H1 (cell line): Measurements from ENCODE around the gene NKIRAS2. TPM values are rescaled to one million over a fixed set of nuclear protein-coding genes. Genes with fewer than 3 reads are reported as not detected.

Experiments
- CTCF ChIA-PET: fragments of 300-600 bp; sonication (Branson Sonifier 250); formaldehyde crosslinking; loops from one replicate; lab custom pipeline; 2021; ENCODE audit not compliant: partially characterized antibody; lab: Charles Lee
- POLR2A ChIA-PET: fragments of 300-600 bp; sonication (Branson Sonifier 250); formaldehyde crosslinking; loops from one replicate; lab custom pipeline; 2021; ENCODE audit warnings: inconsistent platforms; ENCODE audit not compliant: partially characterized antibody; lab: Charles Lee
- DNase-seq, 2 experiments: peaks; one replicate each; pipeline versions ENCODE4 v3.0.0 to v3.0.0-alpha.2; 2010 to 2022; ENCODE audit warnings: low spot score in 2 of 2, low read depth in 1 of 2, mixed read lengths in 1 of 2
- FAIRE-seq: peaks from 2 replicates; lab custom pipeline; 2011; peaks lifted over from hg19 to GRCh38; lab: Jason Lieb, UNC
- H2AFZ ChIP-seq: 2 replicates; pipeline ENCODE4 v1.8.1; 2012; ENCODE audit warnings: low read length, inconsistent platforms
- H2AK5ac ChIP-seq: 2 replicates; pipeline ENCODE4 v1.6.1; 2013; ENCODE audit warnings: low read depth, low read length
- H2BK120ac ChIP-seq: replicated peaks from 2 replicates; pipeline ENCODE3; 2013; ENCODE audit warnings: low read depth, low read length, inconsistent platforms
- H2BK12ac ChIP-seq: 2 replicates; pipeline ENCODE4 v1.6.1; 2013; ENCODE audit warnings: low read depth, low read length
- H2BK15ac ChIP-seq: 2 replicates; pipeline ENCODE4 v1.6.1; 2013; ENCODE audit warnings: low read length
- H2BK20ac ChIP-seq: 2 replicates; pipeline ENCODE4 v1.6.1; 2013; ENCODE audit warnings: low read length
- H2BK5ac ChIP-seq: 2 replicates; pipeline ENCODE4 v1.6.1; 2013; ENCODE audit warnings: low read depth, low read length
- H3K14ac ChIP-seq: 2 replicates; pipeline ENCODE4 v1.6.1; 2013; ENCODE audit warnings: inconsistent platforms; ENCODE audit not compliant: insufficient read length
- H3K18ac ChIP-seq: 2 replicates; pipeline ENCODE4 v1.6.1; 2013; ENCODE audit warnings: low read length; ENCODE audit errors: extremely low read depth
- H3K23ac ChIP-seq: 2 replicates; pipeline ENCODE4 v1.6.1; 2013; ENCODE audit warnings: inconsistent platforms; ENCODE audit not compliant: insufficient read length
- H3K23me2 ChIP-seq: 2 replicates; pipeline ENCODE4 v1.6.1; 2013; ENCODE audit warnings: low read depth, low read length
- H3K27ac ChIP-seq: 2 replicates; pipeline ENCODE4 v1.6.1; 2011; ENCODE audit warnings: low read depth, low read length, inconsistent platforms
- H3K27me3 ChIP-seq, 4 experiments: replicated peaks in 1 of 4; 1 replicate in 1 of 4; 2 replicates in 3 of 4; pipeline versions ENCODE4 v1.6.1 to v1.8.1; 2011 to 2013; ENCODE audit warnings: low read length in 3 of 4, mild to moderate bottlenecking in 3 of 4, inconsistent platforms in 2 of 4, mixed read lengths in 2 of 4, moderate library complexity in 1 of 4; ENCODE audit not compliant: control insufficient read depth in 3 of 4, insufficient read depth in 3 of 4; ENCODE audit errors: extremely low read depth in 1 of 4
- H3K36me3 ChIP-seq, 4 experiments: 2 replicates each; pipeline versions ENCODE4 v1.6.1 to v1.8.1; 2011 to 2013; ENCODE audit warnings: mild to moderate bottlenecking in 4 of 4, low read length in 3 of 4, moderate library complexity in 2 of 4, control low read depth in 1 of 4, inconsistent platforms in 1 of 4; ENCODE audit not compliant: insufficient read depth in 4 of 4, control insufficient read depth in 2 of 4
- H3K4ac ChIP-seq: replicated peaks from 2 replicates; pipeline ENCODE3; 2013; ENCODE audit warnings: low read length, low read depth, mixed read lengths, inconsistent platforms; ENCODE audit not compliant: insufficient read length
- H3K4me1 ChIP-seq, 4 experiments: replicated peaks in 1 of 4; 1 replicate in 1 of 4; 2 replicates in 3 of 4; pipeline versions ENCODE4 v1.6.1 to v1.8.1; 2011 to 2013; ENCODE audit warnings: low read length in 3 of 4, inconsistent platforms in 2 of 4, mixed read lengths in 1 of 4; ENCODE audit not compliant: insufficient read depth in 4 of 4, control insufficient read depth in 3 of 4
- H3K4me2 ChIP-seq, 2 experiments: 2 replicates each; pipeline versions ENCODE4 v1.6.1 to v1.8.1; 2011 to 2013; ENCODE audit warnings: low read depth in 2 of 2, low read length in 2 of 2, control low read depth in 1 of 2, inconsistent platforms in 1 of 2, mild to moderate bottlenecking in 1 of 2; ENCODE audit not compliant: insufficient read depth in 1 of 2
- H3K4me3 ChIP-seq, 4 experiments: fragments of 200-600, 300-600 bp in 1 of 4; sonication (generic), shearing (Covaris generic), sonication (Bioruptor Twin) in 1 of 4; 2 replicates each; pipeline versions ENCODE4 v1.5.1 to v1.8.1; 2011 to 2016; ENCODE audit warnings: low read length in 4 of 4, low read depth in 3 of 4, control low read depth in 2 of 4, inconsistent platforms in 2 of 4, mild to moderate bottlenecking in 2 of 4, mixed read lengths in 1 of 4, moderate library complexity in 1 of 4; ENCODE audit not compliant: insufficient read depth in 2 of 4; ENCODE audit errors: extremely low read depth in 1 of 4
- H3K56ac ChIP-seq: replicated peaks from 2 replicates; pipeline ENCODE3; 2013; ENCODE audit warnings: low read depth, mild to moderate bottlenecking, mixed read lengths, low read length, inconsistent platforms; ENCODE audit not compliant: insufficient read length
- H3K79me1 ChIP-seq: 2 replicates; pipeline ENCODE4 v1.6.1; 2013; ENCODE audit warnings: low read depth, low read length, control low read depth
- H3K79me2 ChIP-seq, 2 experiments: 2 replicates each; pipeline versions ENCODE4 v1.6.1 to v1.8.1; 2012 to 2013; ENCODE audit warnings: low read length in 2 of 2, mild to moderate bottlenecking in 2 of 2, inconsistent platforms in 1 of 2; ENCODE audit not compliant: insufficient read depth in 2 of 2, control insufficient read depth in 1 of 2
- H3K9ac ChIP-seq, 4 experiments: replicated peaks in 1 of 4; 1 replicate in 1 of 4; 2 replicates in 3 of 4; pipeline versions ENCODE4 v1.6.1 to v1.8.1; 2011 to 2013; ENCODE audit warnings: low read depth in 3 of 4, low read length in 3 of 4, control low read depth in 2 of 4, mild to moderate bottlenecking in 2 of 4, moderate library complexity in 2 of 4, inconsistent platforms in 1 of 4; ENCODE audit errors: extremely low read depth in 1 of 4
- H3K9me3 ChIP-seq, 2 experiments: 2 replicates each; pipeline versions ENCODE4 v1.6.1 to v1.8.1; 2012 to 2013; ENCODE audit warnings: mild to moderate bottlenecking in 2 of 2, moderate library complexity in 2 of 2, control low read depth in 1 of 2, inconsistent platforms in 1 of 2, low read depth in 1 of 2, low read length in 1 of 2, mixed read lengths in 1 of 2; ENCODE audit not compliant: insufficient read depth in 2 of 2
- H4K20me1 ChIP-seq, 2 experiments: replicated peaks in 1 of 2; 2 replicates each; pipeline versions ENCODE3 to v1.8.1; 2011 to 2013; ENCODE audit warnings: inconsistent platforms in 2 of 2, low read length in 2 of 2, mild to moderate bottlenecking in 1 of 2; ENCODE audit not compliant: insufficient read depth in 2 of 2, control insufficient read depth in 1 of 2
- H4K5ac ChIP-seq: 2 replicates; pipeline ENCODE4 v1.6.1; 2013; ENCODE audit warnings: low read length, low read depth, mixed read lengths, inconsistent platforms; ENCODE audit not compliant: insufficient read length
- H4K8ac ChIP-seq: 2 replicates; pipeline ENCODE4 v1.8.0; 2013; ENCODE audit warnings: mild to moderate bottlenecking, moderate library complexity, low read length, inconsistent platforms; ENCODE audit not compliant: insufficient read depth; ENCODE audit errors: extremely low read depth
- H4K91ac ChIP-seq: replicated peaks from 2 replicates; pipeline ENCODE3; 2013; ENCODE audit warnings: low read length, mixed read lengths, inconsistent platforms; ENCODE audit not compliant: insufficient read length
- CBX8 ChIP-seq: fragments of 300-800, 300-1000 bp; sonication (generic); IDR thresholded peaks from 2 replicates; pipeline ENCODE4 v1.7.1; 2016; ENCODE audit warnings: low read depth, low read length, borderline replicate concordance
- NRF1 ChIP-seq: IDR thresholded peaks from 2 replicates; pipeline ENCODE4 v1.6.1; 2011; ENCODE audit warnings: mild to moderate bottlenecking, low read depth, low read length, improper control_type of control experiment
- RAD21 ChIP-seq, 2 experiments: IDR thresholded peaks in 1 of 2; conservative IDR thresholded peaks in 1 of 2; 2 replicates each; pipeline ENCODE4 v1.6.1; 2011; ENCODE audit warnings: low read depth in 2 of 2, low read length in 2 of 2, improper control_type of control experiment in 1 of 2, inconsistent platforms in 1 of 2, mild to moderate bottlenecking in 1 of 2, moderate library complexity in 1 of 2
- SP4 ChIP-seq: IDR thresholded peaks from 2 replicates; pipeline ENCODE4 v1.6.1; 2012; ENCODE audit warnings: low read length, inconsistent platforms
- WGBS, 2 experiments: shearing (Covaris generic) in 1 of 2; methylation state at CpG; one replicate each; pipeline versions ENCODE4 v1.1.6 to v1.1.7; 2013 to 2015; ENCODE audit warnings: low lambda C conversion rate in 2 of 2, mixed read lengths in 2 of 2, inconsistent platforms in 1 of 2, low coverage in 1 of 2, missing lambda C conversion rate in 1 of 2; ENCODE audit not compliant: insufficient replicate concordance in 2 of 2, insufficient coverage in 1 of 2, insufficient read length in 1 of 2; ENCODE audit errors: extremely low coverage in 1 of 2, missing lambda C conversion rate in 1 of 2; 5-methylcytosine and 5-hydroxymethylcytosine counted together
- polyA plus RNA-seq, 7 experiments: library from polyadenylated mRNA; depleted of rRNA in 3 of 7; stranded (reverse) in 5 of 7; unstranded in 2 of 7; fragments of >200 nt in 5 of 7; fragments of 200-250 nt in 2 of 7; gene quantifications; 1 replicate in 5 of 7; 2 replicates in 1 of 7; 4 replicates in 1 of 7; pipeline versions ENCODE4 v1.2.1 to v1.2.3, GENCODE V29; 2011 to 2013; ENCODE audit warnings: missing spikeins in 2 of 7, mixed read lengths in 2 of 7
- total RNA-seq: library from RNA; stranded (reverse); fragmentation: NEBNext Ultra II Directional; extraction: Animal tissue kit (Norgen Biotek cat#: 25700); gene quantifications from 2 replicates; pipeline ENCODE4 v1.2.1, GENCODE V29; 2021
- TF ChIP-seq, protein P1 (sequence below), 3 experiments: IDR thresholded peaks; 1 replicate in 2 of 3; 2 replicates in 1 of 3; pipeline versions ENCODE4 v1.5.1 to v1.6.1; 2011; ENCODE audit warnings: low read length in 3 of 3, mild to moderate bottlenecking in 3 of 3, inconsistent platforms in 2 of 3, low read depth in 1 of 3, moderate library complexity in 1 of 3; ENCODE audit not compliant: insufficient read depth in 1 of 3; ENCODE audit errors: control extremely low read depth in 1 of 3

The NKIRAS2 gene
- total and polyA plus RNA-seq, 2 of the 8 experiments (the other 6 are each of a cell fraction or from before 2014, with no cell fraction given): 34.5 to 51.1 TPM

DNA sequence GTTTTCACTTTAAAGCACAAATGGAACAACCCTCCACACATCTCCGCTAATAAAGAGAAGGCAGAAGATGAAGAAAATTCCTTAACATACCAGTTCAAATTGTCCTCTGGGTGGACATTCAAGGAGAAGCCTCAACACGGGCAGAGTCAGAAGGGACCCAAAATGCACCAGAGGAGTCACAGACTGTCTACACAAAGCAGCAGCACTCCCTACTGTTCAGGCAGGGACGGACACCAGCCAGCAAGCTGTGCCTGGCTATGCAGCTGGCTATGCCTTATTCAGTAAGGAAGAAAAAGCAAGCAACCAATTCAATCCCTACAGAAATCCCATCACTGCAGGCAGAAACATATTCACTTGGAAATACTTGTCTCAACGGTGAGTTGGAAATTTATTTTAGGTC lies 10.7 kb upstream of the NKIRAS2 start:
- ChIA-PET CTCF (interaction anchor here (0.6 to 3.4 kb wide), 10 partner anchors 8 to 1894 kb away, joined by 3 to 15 read pairs (median 4); partner anchors contain the start of genes DNAJC7, KAT2A and NKIRAS2), POLR2A (interaction anchor here (0.8 to 2.7 kb wide), 6 partner anchors 9 to 43 kb away, joined by 3 to 6 read pairs (median 4); partner anchors contain the start of gene DNAJC7)
- Histone ChIP-seq H2BK20ac (no peak overlapping the region), H3K79me2 (peaks cover 46 to 97% of the 10 kb centered on the region in 2 experiments), H3K23me2 (no peaks in the 10 kb centered on the region), H4K5ac (no peak overlapping the region), H2AK5ac (peak overlapping the region; percentile 4; the same call in 1 of the 2 replicates), H3K4me3 (no peak overlapping the region), H3K79me1 (no peaks in the 10 kb centered on the region; the same call in 1 of the 2 replicates), H2BK15ac (no peak overlapping the region), H3K4ac (no peak overlapping the region), H4K8ac (no peak overlapping the region), H3K14ac (no peak overlapping the region), H3K4me2 (no peak overlapping the region), H3K27me3 (no peaks in the 10 kb centered on the region), H3K56ac (no peak overlapping the region), H3K9ac (no peak overlapping the region), H3K36me3 (no peaks in the 10 kb centered on the region), H3K27ac (no peak overlapping the region), H3K18ac (no peak overlapping the region), H3K9me3 (no peaks in the 10 kb centered on the region), H2BK12ac (peak overlapping the region; percentile 17; the same call in 1 of the 2 replicates), H2BK5ac (no peak overlapping the region), H4K91ac (no peak overlapping the region), H2BK120ac (no peak overlapping the region), H4K20me1 (peaks cover 2 to 10% of the 10 kb centered on the region in 2 experiments), H3K23ac (no peak overlapping the region), H2AFZ (no peak overlapping the region), H3K4me1 (peaks cover 6 to 19% (median 12%) of the 10 kb centered on the region in 4 experiments)
- WGBS, 2 experiments: 88% methylated on average over 4 of the region's 4 CpGs; no CpG with 5 or more reads in 1 of the 2 experiments
- no peak for TF ChIP-seq NRF1
- no peak for TF ChIP-seq SP4
- peak; percentile 13 to 44; a peak in 3 of 4 replicates for TF ChIP-seq RAD21 (IDR thresholded peaks at IDR 0.05 in 1 of 2, conservative IDR thresholded peaks at IDR 0.05 in 1 of 2; ENCODE audit: low read depth in 2 of 2, low read length in 2 of 2)
- TF ChIP-seq, protein P1, sequence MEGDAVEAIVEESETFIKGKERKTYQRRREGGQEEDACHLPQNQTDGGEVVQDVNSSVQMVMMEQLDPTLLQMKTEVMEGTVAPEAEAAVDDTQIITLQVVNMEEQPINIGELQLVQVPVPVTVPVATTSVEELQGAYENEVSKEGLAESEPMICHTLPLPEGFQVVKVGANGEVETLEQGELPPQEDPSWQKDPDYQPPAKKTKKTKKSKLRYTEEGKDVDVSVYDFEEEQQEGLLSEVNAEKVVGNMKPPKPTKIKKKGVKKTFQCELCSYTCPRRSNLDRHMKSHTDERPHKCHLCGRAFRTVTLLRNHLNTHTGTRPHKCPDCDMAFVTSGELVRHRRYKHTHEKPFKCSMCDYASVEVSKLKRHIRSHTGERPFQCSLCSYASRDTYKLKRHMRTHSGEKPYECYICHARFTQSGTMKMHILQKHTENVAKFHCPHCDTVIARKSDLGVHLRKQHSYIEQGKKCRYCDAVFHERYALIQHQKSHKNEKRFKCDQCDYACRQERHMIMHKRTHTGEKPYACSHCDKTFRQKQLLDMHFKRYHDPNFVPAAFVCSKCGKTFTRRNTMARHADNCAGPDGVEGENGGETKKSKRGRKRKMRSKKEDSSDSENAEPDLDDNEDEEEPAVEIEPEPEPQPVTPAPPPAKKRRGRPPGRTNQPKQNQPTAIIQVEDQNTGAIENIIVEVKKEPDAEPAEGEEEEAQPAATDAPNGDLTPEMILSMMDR (IDR thresholded peaks at IDR 0.05; ENCODE audit: control extremely low read depth in 1 of 3, insufficient read depth in 1 of 3, low read depth in 1 of 3, low read length in 3 of 3): peak; percentile 14 to 57 (median 37); a peak in 3 of 4 replicates
- no peak for TF ChIP-seq CBX8
- no peak for DNase-seq
- no peak for FAIRE-seq
